ENCODE results near the gene NFE2. TPM values are rescaled to one million over a fixed set of nuclear protein-coding genes. Genes with fewer than 3 reads are reported as not detected.

NFE2 gene
- total and polyA plus RNA-seq, 2 of the 8 experiments (the other 6 are each of a cell fraction or from before 2014, with no cell fraction given): 2.0 to 6.1 TPM

DNA sequence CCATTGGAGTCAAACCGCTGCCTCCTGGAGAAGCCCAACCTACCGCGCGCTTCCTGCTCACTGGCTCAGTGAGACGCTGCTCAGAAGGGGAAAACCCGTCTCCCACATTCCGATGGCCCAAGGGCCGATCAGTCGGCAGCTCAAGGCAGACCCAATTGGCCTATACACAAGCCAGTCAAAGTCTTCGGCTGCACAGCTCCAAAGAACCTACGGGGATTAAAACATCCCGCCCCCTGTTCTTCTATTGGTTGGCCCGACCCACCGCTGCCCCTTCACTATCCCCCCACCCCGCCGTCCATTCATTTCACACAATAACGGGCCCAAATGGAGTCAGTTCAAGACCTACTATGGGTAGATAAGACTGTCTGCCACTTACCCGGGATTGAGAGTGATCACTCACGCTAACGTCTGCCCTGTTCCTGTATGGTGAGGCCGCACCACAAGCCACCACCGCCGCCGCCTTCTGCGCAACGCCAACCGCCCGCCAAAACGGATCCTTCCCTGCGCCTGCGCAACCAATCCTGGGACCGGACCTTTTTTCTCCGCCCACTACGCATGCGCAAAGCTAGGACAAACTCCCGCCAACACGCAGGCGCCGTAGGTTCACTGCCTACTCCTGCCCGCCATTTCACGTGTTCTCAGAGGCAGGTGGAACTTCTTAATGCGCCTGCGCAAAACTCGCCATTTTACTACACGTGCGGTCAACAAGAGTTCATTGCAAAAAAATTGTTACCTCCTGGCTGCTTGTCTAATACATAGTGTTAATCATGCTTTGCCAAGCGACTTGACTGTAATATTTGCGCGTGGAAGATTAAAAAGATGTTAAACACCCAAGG lies 21.0 kb downstream of the NFE2 start, which contains the start of gene CBX5 (continued):
- TF ChIP-seq, protein P1, sequence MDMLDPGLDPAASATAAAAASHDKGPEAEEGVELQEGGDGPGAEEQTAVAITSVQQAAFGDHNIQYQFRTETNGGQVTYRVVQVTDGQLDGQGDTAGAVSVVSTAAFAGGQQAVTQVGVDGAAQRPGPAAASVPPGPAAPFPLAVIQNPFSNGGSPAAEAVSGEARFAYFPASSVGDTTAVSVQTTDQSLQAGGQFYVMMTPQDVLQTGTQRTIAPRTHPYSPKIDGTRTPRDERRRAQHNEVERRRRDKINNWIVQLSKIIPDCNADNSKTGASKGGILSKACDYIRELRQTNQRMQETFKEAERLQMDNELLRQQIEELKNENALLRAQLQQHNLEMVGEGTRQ (IDR thresholded peaks at IDR 0.05; ENCODE audit: low read length): no peak; the same call in 1 of the 2 replicates
- TF ChIP-seq SIRT6 (IDR thresholded peaks at IDR 0.05; ENCODE audit: low read length) (no peak), GTF2F1 (IDR thresholded peaks at IDR 0.05; ENCODE audit: borderline replicate concordance, low read depth, low read length) (peak; percentile 63; the same call in 1 of the 2 replicates)

All from H1 (cell line).